Iris pigment epithelial cell (primary cell): ENCODE measurements around the gene LONRF2.

ENCODE experiments used
- DNase-seq: peaks from one replicate; pipeline ENCODE4 v3.0.0-alpha.2; 2011; ENCODE audit warnings: low read depth

Gene LONRF2

DNA sequence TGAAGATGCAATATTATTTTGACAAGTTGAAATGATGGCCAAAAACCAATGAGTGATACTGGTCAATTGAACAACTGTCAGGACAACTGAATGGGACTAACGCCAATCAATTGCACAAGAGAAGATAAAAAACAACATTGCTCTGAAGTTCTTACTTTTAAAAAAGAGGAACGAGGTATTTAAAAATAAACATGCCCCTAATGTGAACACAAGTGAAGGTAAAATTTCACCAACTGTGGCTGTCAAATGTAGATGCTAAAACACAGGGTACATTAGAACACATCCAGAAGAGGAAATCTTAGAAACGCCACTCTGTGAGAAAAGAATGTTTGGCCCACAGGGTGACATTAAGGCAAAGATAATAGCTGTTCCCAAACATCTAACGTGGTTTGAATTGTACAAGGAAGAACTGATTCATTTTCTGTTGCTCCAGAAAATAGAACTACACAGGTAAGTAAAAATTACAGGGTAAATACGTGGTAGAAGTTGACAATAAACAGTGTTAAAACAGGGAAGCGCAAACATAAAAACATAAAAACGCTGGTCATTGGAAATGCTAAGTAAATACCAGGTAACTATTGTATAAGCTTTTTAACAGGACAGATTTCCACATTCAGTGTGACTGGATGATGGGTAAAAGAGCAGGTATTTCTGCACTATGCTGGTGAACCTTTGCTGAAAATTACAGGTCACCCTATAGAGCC lies 20.3 kb downstream of the LONRF2 start:
- no peak for DNase-seq

DNA sequence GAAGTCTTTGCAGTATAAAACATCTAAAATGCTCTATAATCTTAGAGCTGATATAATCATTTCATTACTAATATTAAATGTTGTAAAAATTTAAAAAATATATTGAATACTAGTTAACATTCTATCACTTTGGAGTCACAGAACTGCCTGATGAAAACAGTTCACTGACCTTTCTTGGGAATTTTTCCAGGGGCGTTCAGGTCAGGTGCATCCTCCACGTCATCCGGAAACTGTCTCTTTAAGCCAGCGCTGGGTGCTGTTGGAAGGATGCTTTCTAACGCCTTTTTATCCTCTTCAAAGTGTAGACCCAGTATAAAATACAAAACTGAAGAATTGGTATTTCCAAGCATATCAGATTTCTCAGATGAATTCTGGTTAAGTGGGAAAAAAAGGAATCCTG lies 22.8 kb downstream of the LONRF2 start:
- no peak for DNase-seq

DNA sequence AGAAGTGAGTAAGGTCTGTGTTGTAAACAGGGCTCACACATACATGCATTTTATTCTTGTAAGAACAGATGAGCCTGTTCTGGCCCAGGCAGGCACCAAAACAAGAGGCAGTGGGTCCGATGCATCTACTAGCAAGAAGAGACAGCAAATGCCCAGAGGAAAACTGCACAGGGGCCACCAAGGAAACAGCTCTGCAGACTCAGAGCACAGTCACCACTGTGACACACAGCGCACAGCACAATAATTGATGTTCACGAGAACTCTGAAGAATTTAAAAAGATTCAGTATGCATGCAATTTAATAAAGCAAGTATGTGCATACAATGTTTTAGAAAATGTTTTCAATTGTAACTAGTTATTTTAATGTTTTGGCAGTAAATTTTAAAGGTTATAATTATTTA lies 24.8 kb downstream of the LONRF2 start:
- no peak for DNase-seq

DNA sequence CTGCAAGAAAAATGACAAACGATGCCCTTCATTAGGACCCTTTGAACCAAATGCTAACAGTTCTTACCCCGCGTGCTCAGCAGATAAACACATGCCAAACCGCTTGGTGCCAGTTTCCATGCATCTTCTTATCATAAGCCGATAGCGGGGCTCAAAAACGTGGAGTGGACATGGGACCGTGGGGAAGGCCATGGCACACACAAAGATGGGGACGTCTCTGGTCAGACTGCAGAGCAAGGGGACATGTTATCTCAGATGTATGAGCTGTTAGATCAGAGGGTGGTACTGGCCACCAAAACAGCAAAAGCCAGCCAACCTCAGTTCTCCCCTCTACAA lies 28.2 kb downstream of the LONRF2 start:
- DNase-seq = no peak

DNA sequence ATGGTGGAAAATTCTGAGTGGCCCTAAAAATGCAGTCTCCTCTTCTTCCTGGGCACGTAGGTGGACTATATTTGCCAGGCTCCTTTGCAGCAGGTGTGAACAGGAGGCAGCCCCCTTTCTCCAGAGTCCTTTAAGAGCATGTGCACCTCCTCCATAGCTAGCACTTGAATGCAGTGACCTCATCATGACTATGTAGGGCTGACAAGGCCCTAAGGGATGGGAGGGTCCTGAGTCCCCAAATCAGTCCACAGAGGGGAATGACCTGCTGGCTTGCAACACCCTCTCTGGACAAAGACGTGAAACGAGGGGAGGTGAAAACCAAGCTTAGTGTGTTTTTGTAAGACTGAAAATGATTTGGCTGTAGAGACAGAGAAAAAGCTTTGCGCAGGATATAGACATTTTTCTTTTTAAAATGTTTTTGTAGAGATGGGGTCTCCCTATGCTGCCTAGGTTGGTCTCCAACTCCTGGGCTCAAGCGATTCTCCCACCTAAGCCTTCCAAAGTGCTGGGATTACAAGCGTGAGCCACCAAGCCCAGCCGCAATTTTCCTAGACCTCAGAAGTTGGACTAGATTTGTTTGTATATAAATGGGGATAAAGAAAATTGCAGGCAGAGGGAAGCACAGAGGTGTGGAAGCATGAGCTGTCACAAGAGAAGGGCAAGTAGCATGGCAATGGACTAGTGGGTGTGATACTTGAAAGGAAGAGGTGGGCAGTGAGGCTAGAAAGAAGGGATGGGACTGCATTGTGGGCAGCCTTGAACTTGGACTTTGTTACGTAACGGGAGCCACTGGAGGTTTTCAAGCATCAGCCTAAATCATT lies 28.8 kb downstream of the LONRF2 start:
- no peak for DNase-seq

DNA sequence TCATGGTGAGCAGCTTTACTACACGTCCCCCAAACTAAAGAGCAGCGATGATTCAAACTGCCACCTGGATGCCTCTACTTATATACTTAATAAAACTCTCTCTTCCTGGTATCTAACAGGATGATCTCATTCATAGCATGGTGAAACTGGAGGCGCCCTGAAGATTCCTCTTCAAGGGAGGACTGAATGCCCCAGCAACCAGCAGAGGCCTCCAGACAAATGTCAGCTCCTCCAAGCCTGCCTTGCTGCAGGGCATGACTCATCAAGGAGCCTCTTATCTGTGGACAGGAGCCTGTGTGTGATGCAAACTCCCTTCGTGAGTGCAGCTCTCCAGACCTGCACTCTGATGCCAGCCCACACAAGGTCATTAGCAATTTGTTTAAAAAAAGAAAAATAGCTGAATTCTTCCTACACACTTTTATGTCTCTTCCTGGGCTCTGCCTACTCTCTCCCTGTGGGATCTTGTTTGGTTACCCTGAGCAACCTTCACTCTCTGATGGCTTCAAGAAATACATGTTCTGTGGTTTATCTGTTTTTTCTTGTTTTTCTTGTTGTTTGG lies 30.2 kb downstream of the LONRF2 start:
- peak; percentile 91 for DNase-seq

DNA sequence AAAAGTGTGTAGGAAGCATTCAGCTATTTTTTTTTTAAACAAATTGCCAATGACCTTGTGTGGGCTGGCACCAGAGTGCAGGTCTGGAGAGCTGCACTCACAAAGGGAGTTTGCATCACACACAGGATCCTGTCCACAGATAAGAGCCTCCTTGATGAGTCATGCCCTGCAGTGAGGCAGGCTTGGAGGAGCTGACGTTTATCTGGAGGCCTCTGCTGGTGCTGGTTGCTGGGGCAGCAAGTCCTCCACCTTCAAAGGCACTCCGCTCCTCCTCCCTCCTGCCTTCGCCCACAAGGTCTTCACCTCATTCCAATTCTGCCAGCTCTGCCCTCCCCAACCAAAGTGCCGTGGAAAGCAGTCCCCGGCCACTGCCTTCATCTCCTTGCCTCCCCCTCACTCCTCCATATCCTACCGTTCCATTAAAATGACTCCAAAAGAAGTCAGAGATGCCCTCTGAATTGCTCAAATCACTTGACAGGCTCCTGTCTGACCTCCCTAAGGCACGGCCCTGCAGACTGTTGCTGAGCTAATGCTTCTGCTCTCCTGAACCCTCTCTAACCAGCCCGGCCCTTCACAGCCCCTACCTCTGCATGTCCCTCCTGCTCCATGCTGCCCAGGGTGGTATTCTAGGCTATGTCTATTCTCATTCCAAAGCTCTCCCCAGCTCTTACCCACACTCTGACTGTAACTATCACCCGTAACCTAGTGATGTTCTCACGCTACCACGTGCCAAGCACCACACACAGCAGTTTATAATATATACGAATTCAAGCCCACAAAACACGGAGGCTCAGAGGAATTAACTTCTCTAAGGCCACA lies 30.9 kb downstream of the LONRF2 start:
- DNase-seq = peak; percentile 98

DNA sequence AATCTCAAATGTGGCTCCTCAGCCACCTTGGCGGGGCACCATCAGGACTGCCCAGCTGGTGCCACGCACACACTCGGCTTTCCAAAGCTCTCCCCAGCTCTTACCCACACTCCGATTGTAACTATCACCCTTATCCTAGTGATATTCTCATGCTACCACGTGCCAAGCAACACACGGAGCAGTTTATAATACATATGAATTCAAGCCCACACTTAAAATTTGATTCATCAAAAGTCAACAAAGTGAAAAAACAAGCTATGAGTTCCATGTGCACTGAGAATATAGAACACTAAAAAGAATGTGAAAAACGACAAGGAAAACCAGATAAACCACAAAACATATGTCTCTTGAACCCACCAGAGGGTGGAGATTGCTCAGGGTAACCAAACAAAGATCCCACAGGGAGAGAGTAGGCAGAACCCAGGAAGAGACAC lies 31.6 kb downstream of the LONRF2 start:
- DNase-seq = no peak

DNA sequence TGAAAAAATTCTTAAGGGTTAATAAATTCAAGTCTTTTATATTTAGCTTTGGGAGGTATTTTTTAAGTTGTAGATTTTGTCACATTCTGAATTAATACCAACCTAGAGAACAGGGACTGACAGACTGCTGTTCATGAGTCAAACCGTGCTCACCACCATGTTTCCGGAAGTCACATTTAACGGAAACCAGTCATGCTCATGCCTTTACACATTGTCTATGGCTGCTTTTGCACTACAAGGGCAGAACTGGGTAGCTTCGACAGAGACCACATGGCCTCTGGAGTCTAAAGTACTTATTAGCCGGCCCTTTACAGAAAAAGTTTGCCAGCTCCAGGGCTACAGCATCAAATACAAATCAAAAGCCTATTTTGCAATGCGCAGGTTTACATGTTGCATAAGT lies 33.3 kb downstream of the LONRF2 start:
- no peak for DNase-seq

DNA sequence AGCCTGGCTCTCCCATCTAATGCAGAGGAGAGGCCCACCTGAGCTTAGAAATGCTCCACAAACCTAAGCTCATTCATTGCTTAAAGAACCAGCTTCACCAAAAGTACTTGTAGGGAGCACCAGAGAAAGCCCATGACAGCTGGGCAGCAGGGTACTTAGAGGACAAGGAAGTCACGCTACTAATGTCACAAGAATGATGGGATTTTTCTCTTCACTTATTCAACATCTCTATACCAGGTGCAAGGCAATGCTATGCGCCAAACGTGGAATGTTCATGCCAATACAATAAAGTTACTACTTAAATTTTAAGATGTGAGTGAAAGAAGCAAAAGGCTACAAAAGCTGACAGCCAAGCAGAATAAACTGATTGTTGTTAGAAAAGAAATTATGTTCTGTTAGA lies 36.0 kb downstream of the LONRF2 start:
- no peak for DNase-seq

DNA sequence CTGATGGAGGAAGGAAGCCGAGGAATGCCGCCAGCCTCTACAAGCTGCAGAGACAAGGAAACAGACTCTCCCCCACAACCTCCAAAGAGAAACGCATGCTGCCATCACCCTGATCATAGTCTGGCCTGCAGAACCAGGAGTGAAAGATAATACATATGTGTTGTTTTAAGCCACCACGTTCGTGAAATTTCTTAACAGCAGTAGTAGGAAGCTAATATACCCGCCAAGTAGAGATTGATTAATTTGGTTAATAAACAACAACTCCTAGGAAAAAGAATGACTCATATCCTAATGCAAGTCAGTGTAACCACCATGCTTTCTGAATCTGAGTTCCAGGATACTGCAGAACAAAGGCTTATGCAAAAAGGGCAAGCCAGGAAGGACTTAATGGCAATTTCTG lies 36.6 kb downstream of the LONRF2 start:
- peak; percentile 43 for DNase-seq

DNA sequence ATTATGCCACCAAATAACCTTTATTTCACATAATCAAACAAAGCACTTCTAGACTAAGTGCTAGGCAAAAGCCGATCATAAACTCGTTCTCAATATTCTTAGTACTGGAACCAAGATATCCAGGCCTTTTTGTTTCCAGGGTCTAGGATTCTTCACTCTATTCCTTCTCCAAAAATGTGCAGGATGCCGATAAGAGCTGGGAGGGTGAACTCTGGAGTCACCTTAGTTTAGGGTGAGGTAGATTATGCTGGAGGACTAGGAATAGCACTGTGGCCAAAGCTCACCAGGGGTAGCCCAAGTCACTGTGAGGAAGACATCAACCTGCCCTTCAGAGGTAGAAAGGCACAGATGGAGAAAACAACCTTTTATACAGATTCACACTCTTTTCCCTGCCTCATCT lies 37.3 kb downstream of the LONRF2 start:
- DNase-seq = no peak

DNA sequence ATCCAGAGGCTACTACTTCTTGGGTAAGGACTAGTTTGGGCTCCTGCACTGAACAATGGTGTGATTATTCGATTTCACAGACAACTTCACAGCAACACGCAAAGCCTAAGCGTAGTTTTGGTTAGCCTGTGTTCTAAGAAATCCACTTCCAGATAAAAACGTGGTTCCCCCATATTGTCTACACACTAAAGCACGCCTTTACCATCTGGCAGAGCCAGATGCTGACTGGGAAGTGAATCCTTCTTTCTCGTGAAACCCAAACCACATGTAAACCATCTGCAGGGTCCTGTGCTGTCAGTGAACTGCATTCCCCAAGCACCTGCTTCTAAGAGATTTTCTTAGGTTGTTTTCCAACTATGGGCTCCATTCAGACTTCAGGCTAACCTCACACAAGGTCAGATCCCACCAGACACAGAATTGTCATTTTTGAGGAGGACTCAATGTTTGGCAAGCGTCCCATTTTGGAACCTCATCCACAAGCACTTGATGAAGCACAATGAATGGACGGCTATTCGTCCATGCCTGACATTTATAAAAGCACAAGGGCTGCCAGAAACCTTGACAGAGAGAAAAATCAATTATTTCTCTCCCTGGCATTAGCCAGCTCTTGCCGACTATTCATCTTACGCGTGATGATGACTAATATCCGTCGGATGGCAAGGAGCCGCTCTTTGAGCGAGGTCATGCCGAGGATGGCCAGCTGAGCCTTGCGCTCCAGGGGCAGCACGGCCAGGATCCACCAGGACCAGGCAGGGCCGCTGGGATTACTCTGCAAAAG lies 38.4 kb downstream of the LONRF2 start:
- DNase-seq = no peak

DNA sequence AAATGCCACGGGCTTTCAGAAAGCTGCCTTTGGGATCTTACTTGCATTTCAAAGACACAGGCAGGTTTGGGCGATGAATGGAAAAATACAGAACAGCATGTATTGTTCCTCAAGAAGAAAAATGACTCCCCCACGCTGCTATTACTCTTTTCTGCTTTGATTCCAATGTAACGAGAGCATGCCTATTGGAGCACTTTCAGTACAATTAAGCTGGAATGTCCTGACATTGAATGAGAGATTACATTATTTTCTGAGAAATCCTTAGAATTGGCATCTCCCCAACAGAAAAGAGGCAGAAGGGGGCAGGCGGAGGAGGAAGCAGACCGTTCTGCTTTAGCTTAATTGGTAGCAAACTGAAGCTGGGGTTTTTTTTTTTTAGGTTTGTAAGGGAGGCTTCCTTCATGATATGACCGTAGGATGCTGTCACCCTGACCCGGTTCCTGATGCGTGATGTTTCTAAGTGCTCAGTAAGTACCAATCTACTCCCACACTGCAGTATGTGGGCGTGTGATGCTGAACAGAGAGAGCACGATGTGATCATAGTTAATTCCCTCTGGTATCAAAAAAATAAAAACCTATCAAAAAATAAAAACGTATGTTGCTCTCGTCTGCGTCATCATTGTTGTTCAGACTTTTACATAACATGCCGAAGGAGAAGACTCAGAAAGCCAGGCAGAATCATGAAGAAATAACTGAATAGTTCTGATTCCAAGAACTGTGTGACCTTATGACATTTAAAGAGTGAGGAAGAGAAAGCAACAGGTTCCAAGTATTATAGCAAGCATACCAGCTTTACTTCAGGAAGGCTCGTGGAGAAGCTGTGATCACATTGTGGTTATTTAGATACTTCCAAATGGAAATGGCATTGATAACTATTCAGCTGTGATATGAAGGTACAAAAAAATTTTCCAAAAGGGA lies 40.5 kb downstream of the LONRF2 start:
- no peak for DNase-seq

DNA sequence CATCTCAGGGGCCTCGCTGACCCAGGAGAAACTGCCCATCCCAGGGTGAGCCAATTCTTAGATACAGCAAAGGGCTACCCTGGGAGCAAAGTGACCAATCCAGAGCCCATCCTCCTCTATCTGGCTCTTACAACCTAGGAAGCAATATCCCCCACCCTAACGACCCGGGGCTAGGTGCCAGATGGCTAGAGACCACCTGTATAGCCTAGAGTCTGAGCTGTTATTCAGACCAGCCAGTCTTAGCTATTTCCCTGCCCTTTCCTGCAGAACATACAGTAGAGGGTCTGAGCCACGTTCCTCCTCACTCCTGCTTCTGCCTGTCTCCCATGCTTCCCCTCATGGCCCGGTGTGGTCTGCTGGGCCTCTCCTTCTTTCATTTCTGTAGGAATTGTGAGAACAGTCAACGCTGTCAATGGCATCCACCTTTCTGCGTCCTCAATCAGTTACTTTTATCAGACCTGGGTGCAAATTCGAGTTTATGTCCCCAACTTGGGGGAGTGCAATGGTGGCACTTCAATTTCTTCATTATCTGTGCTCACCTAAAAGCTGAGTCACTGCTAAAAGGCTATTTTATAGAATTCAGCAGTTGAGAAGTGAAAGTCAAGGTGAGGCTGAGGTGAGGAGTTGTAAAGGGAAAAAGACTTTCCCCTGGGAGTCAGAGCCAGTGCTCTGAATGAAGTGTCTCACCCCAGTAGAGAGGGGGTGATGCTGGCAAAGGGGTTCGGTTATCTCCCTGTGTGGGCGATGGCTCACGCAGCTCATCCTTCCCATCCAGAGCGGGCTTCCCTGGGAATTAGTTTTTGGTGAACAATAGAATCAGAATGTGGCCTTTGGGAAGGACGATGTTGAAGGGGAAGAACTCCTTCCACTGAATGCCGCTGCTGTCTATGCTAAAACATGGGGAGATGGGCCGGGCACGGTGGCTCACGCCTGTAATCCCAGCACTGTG lies 42.4 kb downstream of the LONRF2 start:
- no peak for DNase-seq

DNA sequence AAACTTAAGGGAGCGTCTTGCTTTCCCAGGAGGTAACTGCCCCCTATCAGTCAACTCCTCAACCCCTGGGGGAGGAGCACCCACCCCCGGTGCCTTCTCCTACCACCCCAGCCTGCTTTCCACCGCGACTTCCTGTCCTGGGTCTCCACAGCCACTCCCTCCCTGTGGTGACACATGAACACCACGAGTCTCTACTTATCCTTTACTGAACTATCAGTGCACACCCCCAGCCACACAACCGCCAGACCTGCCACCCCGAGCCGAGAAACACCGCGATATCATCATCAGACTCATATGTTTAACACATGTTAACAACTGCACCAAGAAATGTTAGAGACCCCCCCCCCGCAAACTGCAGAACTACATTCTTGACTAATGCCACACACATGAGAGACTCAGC lies 43.3 kb downstream of the LONRF2 start:
- DNase-seq = no peak

DNA sequence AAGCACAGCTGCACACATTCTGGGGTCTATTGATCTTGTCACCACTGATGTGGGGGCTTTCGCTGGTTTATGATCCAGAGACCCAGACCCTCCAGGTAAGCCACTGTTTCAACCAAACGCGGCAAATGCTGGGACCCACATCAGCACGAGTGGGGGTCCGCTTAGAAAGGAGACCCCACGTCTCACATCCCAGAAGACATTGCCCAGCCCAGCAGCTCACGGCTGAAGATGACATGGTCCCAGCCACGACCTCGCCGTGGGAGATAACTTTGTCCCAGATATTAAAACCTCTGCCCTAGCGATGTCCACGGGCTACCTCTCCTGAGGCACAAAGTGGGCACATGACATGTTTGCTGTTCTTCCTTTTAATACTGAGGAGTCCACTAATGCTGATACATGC lies 43.8 kb downstream of the LONRF2 start:
- DNase-seq = no peak

DNA sequence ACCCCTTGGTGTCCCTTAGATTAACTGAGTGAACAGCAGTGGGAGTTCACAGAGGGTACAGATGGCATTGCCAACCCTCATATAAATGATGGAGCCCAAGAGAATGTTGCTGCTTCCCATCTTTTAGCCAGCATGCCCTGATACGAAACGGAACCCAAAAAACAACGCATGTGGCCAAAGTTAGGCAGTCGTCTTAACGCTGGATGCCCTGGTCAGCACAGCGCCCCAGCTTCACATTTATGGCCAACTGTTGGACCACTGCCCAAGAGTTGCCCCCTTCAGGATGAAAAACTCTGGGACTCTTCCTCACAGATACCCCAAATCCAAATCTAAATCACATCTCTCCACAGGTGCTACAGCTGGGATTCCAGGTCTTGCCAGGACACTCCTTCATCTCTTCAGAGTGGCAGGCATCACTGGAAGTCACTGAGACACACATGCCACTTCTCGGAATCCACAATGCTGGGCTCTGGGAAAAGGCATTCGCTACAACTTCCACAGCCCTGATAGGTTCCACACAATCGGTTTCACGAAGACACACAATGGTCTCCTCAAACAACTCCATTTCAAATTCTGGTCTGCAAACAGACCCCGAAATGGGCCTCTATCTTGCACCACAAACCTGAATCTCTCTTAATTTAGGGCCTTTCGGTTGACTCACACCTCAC lies 44.6 kb downstream of the LONRF2 start:
- DNase-seq = no peak

DNA sequence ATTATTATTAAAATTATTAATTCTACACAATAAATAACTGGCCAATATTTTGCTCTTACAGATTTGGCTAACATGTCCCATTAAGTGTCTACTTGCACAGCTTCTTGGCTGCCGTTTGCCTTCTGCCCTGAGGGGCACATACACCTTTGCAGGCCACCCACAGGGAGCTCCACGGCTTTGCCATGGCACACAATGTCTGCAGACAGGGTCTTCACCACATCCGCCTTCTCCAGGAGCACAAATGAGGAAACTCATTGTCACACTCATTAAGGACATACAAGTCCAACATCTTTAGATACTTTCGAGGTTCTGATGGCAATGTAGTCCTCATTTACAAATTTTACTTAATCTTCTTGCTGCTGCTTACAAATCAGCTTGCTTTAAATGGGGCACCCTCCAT lies 45.6 kb downstream of the LONRF2 start:
- DNase-seq = no peak
